ES-I3 (cell line): ENCODE data around the gene MYO7A.

Experiments
- H3K36me3 ChIP-seq: 2 replicates; pipeline ENCODE4 v1.6.1; 2013; ENCODE audit warnings: mild to moderate bottlenecking, low read length, control low read depth, moderate library complexity; ENCODE audit not compliant: insufficient read depth
- H3K4me1 ChIP-seq: 2 replicates; pipeline ENCODE4 v1.6.1; 2013; ENCODE audit warnings: mild to moderate bottlenecking, control low read depth, low read length; ENCODE audit not compliant: insufficient read depth
- H3K9ac ChIP-seq: 2 replicates; pipeline ENCODE4 v1.6.1; 2013; ENCODE audit warnings: low read depth, mild to moderate bottlenecking, low read length, moderate library complexity
- H3K9me3 ChIP-seq: 2 replicates; pipeline ENCODE4 v1.6.1; 2013; ENCODE audit warnings: mild to moderate bottlenecking, low read length, moderate library complexity; ENCODE audit not compliant: control insufficient read depth, insufficient read depth

The MYO7A gene

GRCh38 chr11:77127920-77128691, at the start of gene MYO7A:
MYO7A (plus strand) TSS chr11:77128246; CDS start chr11:77130635, 2,389 bp downstream.
- H3K9me3 ChIP-seq = no peaks in the 10 kb centered on the region
- no peaks in the 10 kb centered on the region; the same call in 1 of the 2 replicates for H3K4me1 ChIP-seq
- H3K36me3 ChIP-seq = no peaks in the 10 kb centered on the region
- H3K9ac ChIP-seq = peak within 1 kb of the TSS; percentile 38; the same call in 1 of the 2 replicates

DNA sequence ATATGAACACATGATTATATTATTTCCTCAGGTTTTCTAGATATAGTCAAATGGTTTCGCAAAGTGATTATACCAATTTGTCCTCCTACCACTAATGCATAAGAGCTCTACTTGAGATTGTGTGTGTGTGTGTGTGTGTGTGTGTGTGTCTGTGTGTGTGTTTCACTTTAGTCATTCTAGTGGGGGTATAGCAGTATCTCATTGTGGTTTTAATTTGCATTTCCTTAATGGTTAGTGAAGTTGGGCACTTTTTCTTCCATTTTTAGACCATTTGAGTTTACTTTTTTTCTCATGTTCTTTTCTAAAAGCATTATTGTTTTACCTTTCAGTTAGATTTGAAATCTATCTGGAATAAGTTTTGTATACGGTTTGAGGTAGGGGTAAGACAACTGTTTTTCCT, 48.4 kb upstream of the MYO7A start:
- Histone ChIP-seq H3K36me3 (no peaks in the 10 kb centered on the region), H3K4me1 (peaks cover 8% of the 10 kb centered on the region; the same call in 1 of the 2 replicates), H3K9me3 (no peaks in the 10 kb centered on the region), H3K9ac (no peak overlapping the region)

- Histone ChIP-seq H3K9ac (no peak overlapping the region), H3K9me3 (no peaks in the 10 kb centered on the region), H3K36me3 (no peaks in the 10 kb centered on the region), H3K4me1 (peaks cover 8% of the 10 kb centered on the region; the same call in 1 of the 2 replicates)
Observed at GRCh38 chr11:77080643-77081210, 47.3 kb upstream of the MYO7A start.

GRCh38 chr11:77081381-77081851, 46.6 kb upstream of the MYO7A start:
- Histone ChIP-seq H3K9me3 (no peaks in the 10 kb centered on the region), H3K36me3 (no peaks in the 10 kb centered on the region), H3K9ac (no peak overlapping the region), H3K4me1 (peaks cover 8% of the 10 kb centered on the region; the same call in 1 of the 2 replicates)

- H3K4me1 ChIP-seq = peaks cover 8% of the 10 kb centered on the region; the same call in 1 of the 2 replicates
- H3K9ac ChIP-seq = no peak overlapping the region
- no peaks in the 10 kb centered on the region for H3K36me3 ChIP-seq
- no peaks in the 10 kb centered on the region for H3K9me3 ChIP-seq
Observed at GRCh38 chr11:77081976-77082836, 45.8 kb upstream of the MYO7A start.

DNA sequence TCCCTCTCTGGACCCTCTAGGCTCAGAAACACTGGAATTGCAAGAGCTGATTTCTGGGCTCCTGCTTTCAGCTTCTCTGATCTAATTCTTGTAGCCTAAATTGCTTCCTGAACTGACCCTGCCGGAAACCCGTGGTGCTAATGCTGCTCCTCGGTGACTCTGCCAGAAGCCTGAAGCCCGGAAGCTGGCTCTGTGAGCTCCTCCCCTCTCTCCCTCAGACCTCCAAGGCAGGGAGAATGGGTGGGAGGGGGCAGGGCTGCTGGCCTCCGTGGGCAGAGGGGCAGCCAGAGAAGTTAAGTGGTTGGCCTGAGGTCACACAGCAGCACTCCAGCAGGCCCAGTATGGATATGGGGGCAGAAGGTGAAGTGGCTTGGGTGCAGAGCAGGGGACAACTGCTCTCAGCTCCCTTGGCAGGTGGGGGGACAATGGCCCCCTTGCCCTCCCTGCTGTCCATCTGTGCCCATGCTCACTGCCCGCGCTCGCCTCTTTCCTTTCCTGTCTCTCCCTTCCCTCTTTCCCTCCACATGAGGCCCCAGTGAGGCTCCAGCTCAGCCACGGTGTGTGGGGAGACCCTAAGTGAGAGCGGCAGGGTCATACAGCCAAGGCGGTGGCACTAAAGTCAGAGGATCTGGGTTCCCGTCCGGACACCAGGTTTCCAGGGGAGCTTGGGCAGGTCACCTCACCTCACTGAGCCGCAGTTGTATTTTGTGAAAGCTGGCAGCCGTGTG, 45.0 kb upstream of the MYO7A start:
- H3K36me3 ChIP-seq = no peaks in the 10 kb centered on the region
- no peak overlapping the region for H3K9ac ChIP-seq
- peaks cover 8% of the 10 kb centered on the region; the same call in 1 of the 2 replicates for H3K4me1 ChIP-seq
- H3K9me3 ChIP-seq = no peaks in the 10 kb centered on the region

DNA sequence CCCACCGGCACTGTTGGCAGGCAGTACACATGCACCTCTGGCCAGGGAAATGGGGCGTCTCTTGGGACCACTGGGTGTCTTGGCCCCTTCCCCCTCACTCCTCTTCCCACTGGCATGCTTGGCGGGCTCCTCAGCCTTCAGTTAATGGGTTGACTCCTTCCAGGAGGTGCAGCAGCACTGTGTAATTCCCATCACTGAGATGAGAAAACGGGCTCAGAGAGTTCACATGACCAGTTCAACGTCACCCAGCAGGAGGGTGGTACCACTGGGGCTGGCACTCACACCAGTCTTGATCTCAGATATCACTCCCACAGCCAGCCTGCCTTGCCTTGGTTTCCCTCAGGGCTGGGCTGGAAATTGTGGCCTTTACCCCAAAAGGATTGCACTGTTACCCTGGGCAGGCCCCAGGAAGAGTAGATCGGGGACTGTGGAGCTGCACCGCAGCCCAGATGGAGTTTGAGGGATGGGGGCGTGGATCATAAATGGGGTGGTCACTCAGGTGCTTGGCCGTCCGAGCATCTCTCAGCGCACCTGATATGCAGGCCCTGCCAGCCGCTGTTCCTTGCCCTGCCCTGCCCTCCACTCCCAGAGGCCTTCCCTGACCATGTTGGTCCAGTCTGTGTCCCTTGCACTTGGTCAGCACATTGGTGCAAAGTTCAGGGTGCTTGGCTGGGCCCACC, 44.3 kb upstream of the MYO7A start:
- Histone ChIP-seq H3K9me3 (no peaks in the 10 kb centered on the region), H3K4me1 (peaks cover 8% of the 10 kb centered on the region; the same call in 1 of the 2 replicates), H3K36me3 (no peaks in the 10 kb centered on the region), H3K9ac (no peak overlapping the region)

GRCh38 chr11:77084581-77085191, 43.4 kb upstream of the MYO7A start:
- Histone ChIP-seq H3K9me3 (no peaks in the 10 kb centered on the region), H3K4me1 (peaks cover 8% of the 10 kb centered on the region; the same call in 1 of the 2 replicates), H3K36me3 (no peaks in the 10 kb centered on the region), H3K9ac (no peak overlapping the region)

DNA sequence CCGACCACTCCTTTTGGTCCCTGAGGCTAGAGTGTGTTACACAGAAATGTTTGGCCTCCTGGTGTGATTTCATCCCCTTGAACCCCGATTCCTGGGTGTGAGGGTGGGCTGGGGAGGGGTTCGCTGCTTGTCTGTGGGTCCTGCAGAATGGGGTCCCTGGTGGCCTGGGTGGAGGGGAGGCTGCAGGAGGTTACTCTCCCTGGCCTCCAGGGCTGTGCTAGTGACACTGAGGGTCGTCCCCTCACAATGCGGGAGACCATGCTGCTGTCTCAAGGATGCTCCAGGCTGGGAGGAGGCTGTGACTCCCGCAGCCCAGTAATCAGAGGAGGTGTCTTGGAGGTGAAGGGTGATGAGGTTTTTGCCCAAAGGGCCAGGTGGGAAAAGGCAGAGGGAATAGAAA, 42.4 kb upstream of the MYO7A start:
- Histone ChIP-seq H3K9ac (no peak overlapping the region), H3K4me1 (peaks cover 8% of the 10 kb centered on the region; the same call in 1 of the 2 replicates), H3K36me3 (no peaks in the 10 kb centered on the region), H3K9me3 (no peaks in the 10 kb centered on the region)

DNA sequence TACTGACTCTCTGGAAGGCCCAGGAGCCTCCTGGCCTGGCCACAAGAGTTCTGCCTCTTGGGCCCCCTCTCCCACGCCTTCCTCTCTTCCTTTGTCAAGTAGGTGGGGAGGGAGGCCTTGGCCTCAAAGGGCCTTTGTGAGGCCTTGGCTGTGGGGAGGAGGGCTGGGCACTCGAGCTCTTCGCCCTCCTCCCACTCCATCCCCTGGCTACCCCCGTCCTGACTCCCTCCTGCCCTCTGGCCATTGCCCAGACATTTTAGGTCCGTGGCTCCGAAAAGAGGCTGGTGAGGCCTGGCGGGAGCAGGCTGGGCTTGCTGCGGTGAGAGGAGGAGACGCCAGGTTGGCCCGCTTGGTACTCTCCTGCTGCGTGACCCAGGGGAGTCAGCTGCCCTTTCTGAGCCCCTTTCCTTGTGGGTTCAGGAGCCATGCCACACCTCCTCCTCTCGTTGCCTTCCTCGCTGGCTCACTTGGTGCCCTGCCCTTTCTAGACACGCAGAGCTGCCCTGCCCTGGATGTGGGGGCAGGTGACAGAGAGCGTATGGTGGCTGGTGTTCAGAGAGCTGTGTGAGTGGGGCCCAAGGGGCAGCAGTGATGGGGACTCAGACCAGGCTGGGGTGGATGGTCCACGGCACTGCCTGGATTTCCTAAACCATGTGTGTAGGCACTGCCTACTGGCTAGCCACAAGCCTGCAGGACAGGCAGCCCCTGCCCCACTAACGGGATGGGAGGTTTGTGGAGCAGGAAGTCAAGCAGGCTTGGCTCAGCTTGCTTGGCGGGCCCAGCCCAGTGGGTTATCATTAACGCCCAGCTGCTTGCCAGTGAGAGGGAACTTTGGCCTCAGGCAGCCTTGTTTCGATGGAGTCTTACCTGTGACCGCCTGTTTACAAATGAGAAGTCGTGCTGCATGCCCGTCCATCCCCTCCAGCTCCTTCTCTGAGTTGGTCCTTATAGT, 41.2 kb upstream of the MYO7A start:
- no peaks in the 10 kb centered on the region for H3K9me3 ChIP-seq
- H3K36me3 ChIP-seq = no peaks in the 10 kb centered on the region
- H3K9ac ChIP-seq = no peak overlapping the region
- H3K4me1 ChIP-seq = peaks cover 7% of the 10 kb centered on the region; the same call in 1 of the 2 replicates

DNA sequence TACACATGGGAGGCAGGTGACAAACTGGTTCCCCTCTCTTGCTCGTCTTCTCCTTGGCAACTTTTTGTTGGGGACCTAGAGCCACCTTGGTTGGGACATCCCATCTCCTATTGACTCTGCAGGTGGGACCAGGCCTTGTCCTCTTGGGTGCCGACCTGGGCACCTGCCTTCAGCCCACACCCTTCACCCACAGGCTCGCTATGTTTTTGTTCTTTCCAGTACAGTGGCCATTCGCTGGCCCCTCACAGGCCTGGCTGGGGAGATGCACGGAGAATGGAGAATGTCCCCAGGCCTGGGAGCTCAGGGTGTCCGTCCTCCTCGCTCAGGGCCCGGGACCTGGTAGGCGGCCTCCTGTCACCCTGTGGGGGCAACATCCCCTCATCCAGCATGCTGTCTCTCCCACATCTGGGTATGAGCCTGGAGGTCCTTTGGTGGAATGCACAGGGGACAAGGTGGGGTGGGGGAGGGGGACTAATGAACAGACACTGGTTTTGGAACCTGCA, 40.3 kb upstream of the MYO7A start:
- Histone ChIP-seq H3K9me3 (no peaks in the 10 kb centered on the region), H3K9ac (no peak overlapping the region), H3K4me1 (peaks cover under 1% of the 10 kb centered on the region; the same call in 1 of the 2 replicates), H3K36me3 (no peaks in the 10 kb centered on the region)
